Jurkat, Clone E6-1 (cell line): ENCODE results near the gene YWHAE. TPM values are rescaled to one million over a fixed set of nuclear protein-coding genes. Genes with fewer than 3 reads are reported as not detected.
"Not testable (repeated sequence)": the region's sequence is repeated elsewhere in the genome, so short reads cannot be mapped to it uniquely, and the experiment has no call there.

Source experiments
- DNase-seq: peaks from one replicate; pipeline ENCODE4 v3.0.0-alpha.2; 2011; ENCODE audit warnings: low read depth, low spot score
- H3K4me3 ChIP-seq: 2 replicates; pipeline ENCODE4 v1.5.1; 2011; ENCODE audit warnings: mild to moderate bottlenecking, low read length, control low read depth, moderate library complexity
- polyA plus RNA-seq: library from polyadenylated mRNA; unstranded; fragments of >200 nt; gene quantifications from one replicate; pipeline ENCODE4 v1.2.1, GENCODE V29; 2012; ENCODE audit warnings: missing spikeins; ENCODE audit not compliant: insufficient read length, insufficient read depth

The YWHAE gene
- 1,020 TPM for polyA plus RNA-seq

GRCh38 chr17:1399679-1400512, at the start of gene YWHAE:
Gene YWHAE, minus strand, starts transcription at chr17:1400222. Its CDS starts 112 bp downstream, at chr17:1400110.
- DNase-seq: peak; percentile 89
- peak within 1 kb of the TSS; percentile 98 for H3K4me3 ChIP-seq

GRCh38 chr17:1449412-1449967, 49.5 kb upstream of the YWHAE start:
- no peak for DNase-seq
- H3K4me3 ChIP-seq: no peak overlapping the region

GRCh38 chr17:1447052-1447451, 47.0 kb upstream of the YWHAE start:
- peak; percentile 50 for DNase-seq
- H3K4me3 ChIP-seq: peak overlapping the region; percentile 20

GRCh38 chr17:1446201-1446600, 46.2 kb upstream of the YWHAE start:
- no peak overlapping the region for H3K4me3 ChIP-seq
- DNase-seq: no peak

- H3K4me3 ChIP-seq, DNase-seq: not testable (repeated sequence)
Observed at GRCh38 chr17:1445695-1446094, 45.7 kb upstream of the YWHAE start.

GRCh38 chr17:1442721-1443120, 42.7 kb upstream of the YWHAE start:
- not testable (repeated sequence) for H3K4me3 ChIP-seq, DNase-seq

GRCh38 chr17:1442187-1442586, 42.2 kb upstream of the YWHAE start:
- no peak overlapping the region for H3K4me3 ChIP-seq

GRCh38 chr17:1440921-1441320, 40.9 kb upstream of the YWHAE start:
- no peak overlapping the region for H3K4me3 ChIP-seq
- DNase-seq: no peak

More at GRCh38 chr17:1442187-1442586, 42.2 kb upstream of the YWHAE start:
- no peak for DNase-seq

GRCh38 chr17:1438593-1439083, 38.6 kb upstream of the YWHAE start:
- no peak for DNase-seq
- no peak overlapping the region for H3K4me3 ChIP-seq

GRCh38 chr17:1435326-1435725, 35.3 kb upstream of the YWHAE start:
- no peak overlapping the region for H3K4me3 ChIP-seq
- no peak for DNase-seq

- no peak overlapping the region for H3K4me3 ChIP-seq
- no peak for DNase-seq
Observed at GRCh38 chr17:1434150-1434549, 34.1 kb upstream of the YWHAE start.

GRCh38 chr17:1431631-1432104, 31.6 kb upstream of the YWHAE start:
- H3K4me3 ChIP-seq: no peak overlapping the region
- DNase-seq: no peak

GRCh38 chr17:1423456-1424135, 23.6 kb upstream of the YWHAE start:
- no peak overlapping the region for H3K4me3 ChIP-seq

GRCh38 chr17:1422885-1423284, 22.9 kb upstream of the YWHAE start:
- DNase-seq: no peak

More at GRCh38 chr17:1423456-1424135, 23.6 kb upstream of the YWHAE start:
- DNase-seq: no peak

GRCh38 chr17:1421470-1421869, 21.4 kb upstream of the YWHAE start:
- DNase-seq: no peak
- H3K4me3 ChIP-seq: no peak overlapping the region

More at GRCh38 chr17:1422885-1423284, 22.9 kb upstream of the YWHAE start:
- no peak overlapping the region for H3K4me3 ChIP-seq

GRCh38 chr17:1420981-1421380, 21.0 kb upstream of the YWHAE start:
- H3K4me3 ChIP-seq: no peak overlapping the region
- no peak for DNase-seq

- no peak for DNase-seq
- no peak overlapping the region for H3K4me3 ChIP-seq
Observed at GRCh38 chr17:1420163-1420562, 20.1 kb upstream of the YWHAE start.

- not testable (repeated sequence) for H3K4me3 ChIP-seq, DNase-seq
Observed at GRCh38 chr17:1418476-1418875, 18.5 kb upstream of the YWHAE start.

- no peak for DNase-seq
- H3K4me3 ChIP-seq: no peak overlapping the region
Observed at GRCh38 chr17:1416414-1416813, 16.4 kb upstream of the YWHAE start.

GRCh38 chr17:1414634-1415033, 14.6 kb upstream of the YWHAE start:
- no peak overlapping the region for H3K4me3 ChIP-seq
- DNase-seq: no peak
